NCI-H345 treated with DMSO at 0.1 percent for 48 hours (cell line): ENCODE results near the gene SLC4A4.
A peak's percentile ranks its signal among the peaks of the same experiment; 100 is the strongest.

ENCODE experiments used
- DNase-seq: peaks from one replicate; lab custom pipeline; 2025; ENCODE audit not compliant: unreplicated experiment; lab: John Stamatoyannopoulos, UW

The SLC4A4 gene

DNA sequence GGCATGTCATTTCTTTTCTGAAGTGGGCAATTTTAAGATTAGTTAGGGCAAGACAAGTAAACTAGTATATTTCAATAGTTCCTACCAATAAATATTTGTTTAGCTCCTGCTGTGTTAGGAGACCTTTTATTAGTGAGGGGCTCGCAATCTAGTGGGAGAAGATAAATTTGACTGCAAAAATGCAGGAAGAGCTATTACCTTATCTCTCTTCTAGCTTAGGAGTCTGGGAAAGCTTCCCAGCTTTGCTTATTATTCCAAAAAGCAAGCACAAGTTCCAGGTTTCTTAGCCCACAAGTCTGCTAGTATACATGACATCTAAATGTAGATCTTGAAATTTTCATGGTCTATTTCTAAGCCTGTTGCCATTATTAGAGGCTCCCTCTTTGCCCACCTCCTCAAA lies 254.0 kb downstream of the SLC4A4 start:
- no peak for DNase-seq

DNA sequence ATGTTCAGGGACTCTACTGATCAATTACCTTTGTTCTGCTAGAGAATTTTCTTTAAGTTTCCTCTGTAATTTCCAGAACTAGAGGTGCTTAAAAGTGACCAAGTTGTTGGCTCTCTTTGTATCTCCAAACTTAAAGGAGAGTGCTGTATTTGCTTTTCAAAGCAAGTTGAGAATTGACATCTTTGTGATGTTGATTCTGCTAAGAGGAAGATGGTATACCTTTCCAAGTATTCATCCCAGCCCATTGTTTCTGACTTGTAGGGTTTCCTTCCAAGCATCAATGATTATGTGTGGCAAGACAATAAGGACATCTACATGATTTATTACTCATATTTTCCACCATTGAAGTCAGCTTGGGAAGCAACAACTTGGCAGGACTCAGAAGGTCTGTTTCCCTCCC lies 254.5 kb downstream of the SLC4A4 start:
- no peak for DNase-seq

DNA sequence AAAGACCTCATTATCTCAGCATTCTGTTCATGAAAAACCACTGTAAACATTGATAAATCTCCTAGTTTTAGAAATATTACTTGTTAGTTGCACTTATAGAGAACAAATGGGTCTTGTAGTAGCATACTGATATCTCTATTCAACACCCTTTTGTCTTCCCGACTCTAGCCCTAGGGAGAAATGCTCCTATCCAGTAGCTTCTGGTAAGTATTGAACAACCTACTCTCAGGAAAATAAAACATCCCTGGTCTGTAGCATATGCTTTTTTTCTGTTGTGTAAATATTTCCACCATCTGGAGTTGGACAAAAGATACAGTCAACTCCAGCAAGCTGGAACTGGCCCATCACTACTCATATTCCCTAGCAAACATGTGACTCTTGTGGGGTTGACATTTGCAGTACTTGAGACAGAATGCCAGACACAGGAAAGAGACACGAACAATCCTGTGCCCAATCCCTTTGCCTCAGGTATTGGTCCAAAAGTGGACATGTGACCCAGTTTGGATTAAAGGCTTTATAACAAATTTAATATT lies 256.8 kb downstream of the SLC4A4 start:
- peak; percentile 90 for DNase-seq

DNA sequence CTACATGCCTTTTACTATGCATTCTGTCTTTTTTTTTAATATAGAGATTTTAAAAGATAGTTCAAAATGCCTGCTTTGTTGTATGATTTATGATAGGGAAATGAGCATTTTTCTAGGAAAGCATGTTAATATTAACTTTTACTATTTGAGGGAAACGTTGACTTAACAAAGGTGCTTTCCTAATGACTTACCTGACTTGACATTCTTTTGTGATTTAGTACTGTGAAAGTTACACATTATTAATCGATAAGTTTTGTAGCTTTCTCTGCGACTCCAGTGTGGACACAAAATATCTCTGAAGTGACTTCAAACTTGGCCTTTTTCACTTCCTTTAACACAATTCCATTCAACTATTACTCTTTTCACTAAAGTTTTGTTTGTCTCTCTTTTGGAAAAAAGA lies 260.8 kb downstream of the SLC4A4 start:
- DNase-seq, result no peak

DNA sequence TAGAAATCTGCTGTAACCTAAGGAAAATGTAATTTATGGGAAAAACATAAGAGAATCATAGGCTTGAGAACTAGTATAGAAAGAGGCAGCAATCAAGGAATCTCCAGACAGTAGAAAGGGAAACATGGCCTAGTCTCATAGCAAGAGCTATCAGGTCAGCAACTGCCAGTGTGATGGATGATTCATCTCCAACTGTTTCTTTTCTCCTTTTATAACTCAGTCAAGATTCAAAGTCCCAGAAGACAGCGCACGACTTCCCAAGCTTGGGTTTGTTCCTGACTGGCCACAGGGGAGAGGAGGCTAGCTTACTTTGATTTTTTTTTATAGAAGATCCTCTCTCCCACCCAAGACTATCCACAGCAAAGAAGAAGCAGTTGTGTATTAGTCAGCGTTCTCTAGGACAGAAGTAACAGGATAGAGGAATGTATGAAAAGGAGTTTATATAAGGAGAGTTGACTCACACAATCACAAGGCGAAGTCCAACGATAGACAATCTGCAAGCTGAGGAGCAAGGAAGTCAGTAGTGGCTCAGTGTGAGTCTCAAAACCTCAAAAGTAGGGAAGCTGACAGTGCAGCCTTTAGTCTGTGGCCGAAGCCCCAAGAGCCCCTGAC lies 263.6 kb downstream of the SLC4A4 start:
- DNase-seq, result no peak

DNA sequence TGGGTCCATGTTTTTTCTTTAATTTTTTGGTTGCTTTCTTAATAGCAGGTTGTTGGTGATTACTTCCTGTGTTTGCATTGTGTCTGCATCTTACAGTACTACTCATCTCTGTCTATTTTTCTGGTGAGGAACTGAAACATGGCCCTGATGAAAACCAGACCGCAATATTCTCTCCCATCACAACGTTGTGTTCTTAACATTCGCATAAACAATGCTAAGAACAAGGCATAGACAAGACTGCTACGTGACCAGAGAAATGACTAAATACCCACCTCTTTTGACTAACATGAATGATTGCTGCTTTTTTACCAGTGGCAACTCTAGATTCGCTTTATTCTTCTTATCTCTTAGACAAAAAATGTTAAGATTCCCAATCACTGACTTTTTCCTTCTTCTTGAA lies 266.0 kb downstream of the SLC4A4 start:
- no peak for DNase-seq

DNA sequence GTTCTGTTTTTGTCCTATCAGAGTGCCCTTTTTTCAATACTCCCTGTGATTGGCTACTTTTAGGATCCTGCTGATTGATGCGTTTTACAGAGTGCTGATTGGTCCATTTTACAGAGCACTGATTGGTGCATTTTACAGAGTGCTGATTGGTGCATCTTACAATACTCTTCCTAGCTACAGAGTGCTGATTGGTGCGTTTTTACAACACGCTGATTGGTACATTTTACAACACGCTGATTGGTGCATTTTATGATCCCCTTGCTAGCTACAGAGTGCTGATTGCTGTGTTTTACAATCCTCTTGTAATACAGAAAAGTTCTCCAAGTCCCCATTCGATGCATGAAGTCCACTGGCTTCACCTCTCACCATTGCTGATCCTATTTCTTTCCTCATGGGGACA lies 268.3 kb downstream of the SLC4A4 start:
- DNase-seq, result no peak

DNA sequence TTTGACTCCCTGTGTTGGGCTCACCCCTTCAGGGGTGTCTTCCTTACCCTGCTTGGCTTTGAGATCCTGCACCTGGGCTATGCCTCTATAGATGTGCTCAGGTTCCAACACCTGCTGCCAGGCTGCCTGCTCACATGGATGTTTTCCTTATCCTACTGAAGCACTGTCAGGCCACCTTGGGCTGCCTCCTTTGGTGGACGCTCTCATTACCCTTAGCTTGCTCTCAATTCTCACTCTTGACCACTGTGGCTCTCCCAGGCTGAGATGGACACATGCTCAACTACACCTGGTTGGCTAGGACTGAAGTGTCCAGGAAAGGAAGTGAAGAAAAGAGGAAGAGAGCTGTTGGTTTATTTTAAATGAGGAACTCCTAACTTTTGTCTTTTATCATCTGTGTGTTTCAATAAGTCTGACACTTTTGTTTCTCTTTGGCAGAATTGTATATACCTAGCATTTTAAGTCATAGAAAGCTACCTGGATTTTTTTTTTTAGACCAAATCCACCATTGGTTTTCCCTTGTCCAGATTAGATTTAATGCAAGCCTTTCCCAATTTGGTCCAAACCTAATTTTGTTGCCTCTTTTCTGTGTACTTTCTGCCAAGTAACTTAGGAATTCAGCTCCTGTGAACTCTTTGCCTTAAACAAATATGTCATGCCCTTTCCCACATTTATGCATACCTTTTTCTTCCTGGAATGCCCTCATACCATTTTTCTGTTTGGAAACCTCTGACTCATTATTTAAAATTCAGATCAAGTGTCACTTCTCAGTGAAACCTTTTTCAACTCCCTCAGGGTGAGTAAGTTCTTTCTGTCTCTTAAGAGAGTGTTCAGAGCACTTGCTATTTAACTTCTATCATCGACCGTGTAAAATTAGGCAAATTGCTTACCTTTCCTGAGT lies 269.2 kb downstream of the SLC4A4 start:
- no peak for DNase-seq

DNA sequence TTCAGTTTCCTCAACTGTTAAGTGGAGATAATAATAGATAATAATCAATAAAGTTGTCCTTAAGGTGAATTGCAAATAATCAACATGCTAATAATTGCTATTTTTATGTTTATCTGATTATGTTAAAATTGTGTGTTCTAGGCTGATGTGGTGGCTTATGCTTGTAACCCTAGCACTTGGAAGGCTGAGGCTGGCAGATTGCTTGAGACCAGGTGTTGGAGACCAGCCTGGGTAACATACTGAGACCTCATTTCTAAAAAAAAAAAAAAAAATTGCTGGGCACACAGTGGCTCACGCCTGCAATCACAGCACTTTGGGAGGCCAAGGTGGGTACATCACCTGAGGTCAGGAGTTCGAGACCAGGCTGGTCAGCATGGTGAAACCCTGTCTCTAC lies 269.9 kb downstream of the SLC4A4 start:
- no peak for DNase-seq

DNA sequence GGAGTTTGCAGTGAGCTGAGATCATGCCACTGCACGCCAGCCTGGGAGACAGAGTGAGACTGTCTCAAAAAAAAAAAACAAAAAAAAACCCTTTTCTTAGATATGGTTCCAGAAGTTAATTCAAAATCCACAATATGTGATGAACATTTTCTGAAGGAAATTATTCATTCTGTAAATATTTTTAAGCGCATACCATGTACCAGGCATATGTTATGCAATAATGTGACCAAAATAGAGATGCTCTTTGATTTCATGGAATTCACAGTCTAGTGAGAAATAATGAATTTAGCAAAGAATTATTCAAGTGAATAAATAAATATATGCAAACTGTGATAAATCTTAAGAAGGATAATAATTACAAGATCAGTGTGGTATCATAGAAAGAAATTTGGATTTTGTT lies 270.3 kb downstream of the SLC4A4 start:
- no peak for DNase-seq

DNA sequence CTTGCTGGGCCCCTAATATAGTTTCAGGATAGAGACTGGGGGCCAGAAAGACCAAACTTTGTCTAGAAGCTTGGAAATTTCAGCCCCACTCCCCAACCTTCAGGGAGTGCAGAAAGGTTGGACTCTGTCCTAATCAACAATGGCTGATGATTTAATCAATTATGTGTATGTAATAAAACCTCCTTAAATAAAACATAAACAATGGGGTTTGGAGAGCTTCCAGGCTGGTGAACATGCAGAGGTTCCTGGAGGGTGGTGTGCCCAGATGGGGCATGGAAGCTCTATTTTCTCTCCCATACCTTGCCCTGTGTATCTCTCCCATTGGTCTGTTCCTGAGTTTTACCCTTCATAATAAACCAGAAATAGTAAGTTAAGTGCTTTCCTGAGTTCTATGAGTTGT lies 270.8 kb downstream of the SLC4A4 start:
- no peak for DNase-seq

DNA sequence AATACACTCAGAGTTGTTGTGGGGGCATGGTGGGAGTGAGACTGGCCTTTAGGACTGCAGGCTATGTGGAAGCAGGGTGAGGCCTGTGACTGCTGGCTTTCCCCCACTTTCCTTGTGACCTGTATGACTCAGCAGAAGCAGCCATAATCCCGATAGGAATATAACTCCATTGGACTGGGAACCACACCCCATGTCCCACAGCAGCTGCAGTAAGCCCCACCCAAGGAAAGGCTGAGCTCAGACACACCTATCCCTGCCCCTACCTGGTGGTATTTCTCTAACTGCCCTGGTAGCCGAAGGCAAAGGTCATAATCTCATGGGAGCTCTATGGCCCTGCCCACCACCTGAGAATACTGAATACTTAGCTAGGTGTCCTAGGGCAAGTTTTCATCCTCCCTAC lies 275.8 kb downstream of the SLC4A4 start:
- no peak for DNase-seq

DNA sequence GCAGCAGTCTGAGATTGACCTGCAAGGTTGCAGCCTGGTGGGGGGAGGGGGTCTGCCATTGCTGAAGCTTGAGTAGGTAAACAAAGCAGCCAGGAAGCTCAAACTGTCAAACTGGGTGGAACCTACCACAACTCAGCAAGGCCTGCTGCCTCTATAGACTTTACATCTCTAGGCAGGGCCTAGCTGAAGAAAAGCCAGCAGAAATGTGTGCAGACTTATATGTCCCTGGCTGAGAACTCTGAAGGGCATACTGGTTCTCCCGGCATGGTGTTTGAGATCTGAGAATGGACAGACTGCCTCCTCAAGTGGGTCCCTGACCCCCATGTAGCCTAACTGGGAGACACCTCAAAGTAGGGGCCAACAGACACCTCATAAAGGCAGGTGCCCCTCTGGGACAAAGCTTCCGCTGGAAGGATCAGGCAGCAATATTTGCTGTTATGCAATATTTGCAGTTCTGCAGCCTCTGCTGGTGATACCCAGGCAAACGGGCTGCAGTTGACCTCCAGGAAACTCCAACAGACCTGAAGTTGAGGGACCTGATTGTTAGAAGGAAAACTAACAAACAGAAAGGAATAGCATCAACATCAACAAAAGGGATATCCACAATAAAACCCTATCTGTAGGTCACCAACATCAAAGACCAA lies 277.5 kb downstream of the SLC4A4 start:
- DNase-seq, result no peak
